ENCODE results near the gene FTO. TPM values are rescaled to one million over a fixed set of nuclear protein-coding genes. Genes with fewer than 3 reads are reported as not detected.

Gene FTO
- total RNA-seq, 4 donors from 2014 or later, result 21.3 to 50.5 (median 40.8) TPM

- in situ Hi-C loops (cut with MboI; ENCODE audit: low pct_ligation_motif_present in 1 of 4, low pct_unique_long_range_greater_than_20kb in 1 of 4, low sequenced_read_pairs in 3 of 4) (no loop called here), intact Hi-C loops (cut with DNase I; ENCODE audit: low total_unique reads) (no loop called here)
- Histone ChIP-seq H3K9me3 (no peaks in the 10 kb centered on the region), H3K36me3 (no peaks in the 10 kb centered on the region), H3K27ac (no peak overlapping the region), H3K27me3 (no peaks in the 10 kb centered on the region), H3K4me1 (peaks cover 0 to 13% (median 0%) of the 10 kb centered on the region in 4 donors), H3K4me3 (no peak overlapping the region)
- 72% methylated on average over 3 of the region's 3 CpGs; no CpG with 5 or more reads in 1 of the 2 donors for WGBS, 2 donors (ENCODE audit: low coverage in 1 of 2)
- no peak for DNase-seq
- TF ChIP-seq CTCF (IDR thresholded peaks at IDR 0.05), result no peak
- no peak for TF ChIP-seq EP300 (IDR thresholded peaks at IDR 0.05; ENCODE audit: low read depth)
- no peak for TF ChIP-seq POLR2A (IDR thresholded peaks at IDR 0.05)
- no peak for TF ChIP-seq POLR2AphosphoS5 (IDR thresholded peaks at IDR 0.05)
Observed at GRCh38 chr16:53908731-53909130, 204.8 kb downstream of the FTO start.

- H3K27me3 ChIP-seq, result no peaks in the 10 kb centered on the region
- H3K9me3 ChIP-seq, result no peaks in the 10 kb centered on the region
- intact Hi-C loops (cut with DNase I; ENCODE audit: low total_unique reads) (no loop called here), in situ Hi-C loops (cut with MboI; ENCODE audit: low pct_ligation_motif_present in 1 of 4, low pct_unique_long_range_greater_than_20kb in 1 of 4, low sequenced_read_pairs in 3 of 4) (no loop called here)
- 94 to 100% methylated on average over 2 to 7 of the region's 7 CpGs for WGBS, 2 donors (ENCODE audit: low coverage in 1 of 2)
- TF ChIP-seq POLR2AphosphoS5 (IDR thresholded peaks at IDR 0.05) (no peak), POLR2A (IDR thresholded peaks at IDR 0.05) (no peak), CTCF (IDR thresholded peaks at IDR 0.05) (no peak), EP300 (IDR thresholded peaks at IDR 0.05; ENCODE audit: low read depth) (no peak)
- peaks cover 0 to 19% (median 0%) of the 10 kb centered on the region in 4 donors for H3K4me1 ChIP-seq
- no peak overlapping the region for H3K27ac ChIP-seq
- DNase-seq, result no peak
- no peaks in the 10 kb centered on the region for H3K36me3 ChIP-seq
- H3K4me3 ChIP-seq, result no peak overlapping the region
Observed at GRCh38 chr16:53910990-53911389, 207.0 kb downstream of the FTO start.

GRCh38 chr16:53911513-53911912 is 207.6 kb downstream of the FTO start:
- no peak overlapping the region for H3K27ac ChIP-seq
- H3K27me3 ChIP-seq, result no peaks in the 10 kb centered on the region
- intact Hi-C loops (cut with DNase I; ENCODE audit: low total_unique reads) (no loop called here), in situ Hi-C loops (cut with MboI; ENCODE audit: low pct_ligation_motif_present in 1 of 4, low pct_unique_long_range_greater_than_20kb in 1 of 4, low sequenced_read_pairs in 3 of 4) (no loop called here)
- H3K9me3 ChIP-seq, result no peaks in the 10 kb centered on the region
- WGBS, 2 donors (ENCODE audit: low coverage in 1 of 2), result 42 to 61% methylated on average over 2 of the region's 2 CpGs
- H3K4me1 ChIP-seq, result peaks cover 0 to 19% (median 0%) of the 10 kb centered on the region in 4 donors
- DNase-seq, result no peak
- no peaks in the 10 kb centered on the region for H3K36me3 ChIP-seq
- TF ChIP-seq CTCF (IDR thresholded peaks at IDR 0.05) (no peak), EP300 (IDR thresholded peaks at IDR 0.05; ENCODE audit: low read depth) (no peak), POLR2AphosphoS5 (IDR thresholded peaks at IDR 0.05) (no peak), POLR2A (IDR thresholded peaks at IDR 0.05) (no peak)
- H3K4me3 ChIP-seq, result no peak overlapping the region

- 71 to 77% methylated on average over 2 of the region's 2 CpGs for WGBS, 2 donors (ENCODE audit: low coverage in 1 of 2)
- in situ Hi-C loops (cut with MboI; ENCODE audit: low pct_ligation_motif_present in 1 of 4, low pct_unique_long_range_greater_than_20kb in 1 of 4, low sequenced_read_pairs in 3 of 4), result no loop called here
- TF ChIP-seq CTCF (IDR thresholded peaks at IDR 0.05) (no peak), POLR2AphosphoS5 (IDR thresholded peaks at IDR 0.05) (no peak), EP300 (IDR thresholded peaks at IDR 0.05; ENCODE audit: low read depth) (no peak), POLR2A (IDR thresholded peaks at IDR 0.05) (no peak)
Observed at GRCh38 chr16:53912155-53912554, 208.2 kb downstream of the FTO start.

More at GRCh38 chr16:53912155-53912554, 208.2 kb downstream of the FTO start:
- no peak overlapping the region for H3K4me3 ChIP-seq
- no peak for DNase-seq
- intact Hi-C loops (cut with DNase I; ENCODE audit: low total_unique reads), result no loop called here
- no peaks in the 10 kb centered on the region for H3K9me3 ChIP-seq
- peaks cover 0 to 19% (median 0%) of the 10 kb centered on the region in 4 donors for H3K4me1 ChIP-seq
- no peaks in the 10 kb centered on the region for H3K36me3 ChIP-seq
- no peaks in the 10 kb centered on the region for H3K27me3 ChIP-seq
- no peak overlapping the region for H3K27ac ChIP-seq
